NCI-H2196 treated with DMSO at 0.1 percent for 48 hours (cell line): Measurements from ENCODE around the gene EPHX1.
"Not testable (repeated sequence)": the region's sequence is repeated elsewhere in the genome, so short reads cannot be mapped to it uniquely, and the experiment has no call there.

Experiments
- DNase-seq: peaks from one replicate; lab custom pipeline; 2025; ENCODE audit not compliant: unreplicated experiment; lab: John Stamatoyannopoulos, UW

The EPHX1 gene

GRCh38 chr1:225880636-225881035 lies 70.7 kb downstream of the EPHX1 start:
- DNase-seq: no peak

DNA sequence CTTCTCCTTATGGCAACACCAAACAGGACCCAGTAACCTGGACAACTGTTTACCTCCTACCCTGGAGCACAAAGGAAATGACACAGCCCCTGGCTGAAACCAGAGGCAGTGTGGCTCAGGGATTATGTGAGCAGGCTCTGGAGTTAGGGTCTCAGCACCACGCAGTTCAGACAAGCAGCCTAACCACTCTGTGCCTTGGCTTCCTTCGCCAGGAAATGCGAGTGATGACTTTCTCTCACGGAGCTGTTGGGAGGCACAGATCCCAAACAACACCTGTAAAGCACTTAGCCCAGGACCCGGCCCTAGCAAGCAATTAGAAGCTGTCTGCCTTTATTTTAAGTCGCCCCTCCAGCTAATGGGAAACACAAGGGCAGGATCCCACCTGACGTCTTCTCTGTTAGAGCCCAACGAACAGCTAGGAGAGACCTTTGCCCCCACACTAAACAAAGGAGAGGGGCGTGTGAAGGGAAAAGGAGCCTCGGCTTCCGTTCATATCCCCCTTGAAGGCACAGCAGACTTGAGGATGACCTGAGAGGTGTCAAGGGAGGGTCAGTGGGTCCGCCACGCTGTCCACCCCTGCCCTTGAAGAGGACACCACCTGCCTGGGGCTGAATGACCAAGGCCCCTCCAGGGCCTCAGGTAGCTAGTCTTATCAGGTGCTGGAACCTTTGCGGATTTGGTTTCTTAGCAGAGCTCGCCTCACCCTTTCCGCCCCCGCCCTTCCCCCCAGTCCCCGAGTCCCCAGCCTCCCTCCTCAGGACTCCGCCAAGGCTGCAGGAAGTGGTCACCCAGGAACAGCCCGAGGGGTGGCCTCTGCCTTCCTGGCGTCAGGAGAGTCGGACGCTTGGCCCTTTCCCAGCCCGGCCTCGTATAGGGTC lies 71.4 kb downstream of the EPHX1 start:
- no peak for DNase-seq

DNA sequence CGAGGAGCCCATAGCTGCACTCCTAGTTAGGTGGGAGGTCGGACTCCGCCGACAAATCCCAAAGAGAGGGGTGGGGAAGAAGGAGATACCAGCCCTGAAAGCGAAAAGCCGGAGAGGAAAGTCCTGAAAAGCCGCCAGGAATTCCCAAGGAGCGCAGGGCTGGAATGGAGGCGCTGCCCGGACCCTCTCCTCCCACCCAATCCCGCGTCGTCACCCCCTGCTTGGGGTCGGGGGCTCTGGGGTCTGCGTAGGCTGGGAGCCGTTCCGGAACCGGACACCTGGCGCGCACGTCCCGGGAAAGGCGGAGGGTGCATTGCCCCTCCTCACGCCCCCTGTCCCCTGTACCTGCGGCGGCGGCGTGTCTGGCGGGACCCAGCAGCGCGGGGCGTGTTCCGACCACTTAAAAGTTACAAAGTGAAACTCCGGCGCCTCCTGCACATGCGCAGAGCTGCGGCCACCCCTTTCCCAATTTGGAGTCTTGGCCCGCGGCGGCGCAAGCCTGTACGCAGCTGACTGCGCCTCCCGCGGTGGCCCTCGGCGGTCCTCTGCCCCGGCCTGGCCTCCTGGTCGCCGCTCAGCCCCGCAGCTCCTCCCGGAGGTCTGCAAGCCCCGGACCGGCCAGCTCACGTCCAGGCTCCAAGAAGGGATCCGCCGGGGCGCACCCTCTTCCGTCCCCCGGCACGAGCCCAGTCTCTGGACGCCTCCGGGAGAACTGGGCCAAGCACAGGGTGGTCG lies 72.2 kb downstream of the EPHX1 start, which contains the start of gene TMEM63A:
Gene TMEM63A (minus strand): TSS at position 422 of the 735 bp plus-strand sequence. CDS start 4,800 bp downstream, outside the sequence.
- peak; percentile 47 for DNase-seq

DNA sequence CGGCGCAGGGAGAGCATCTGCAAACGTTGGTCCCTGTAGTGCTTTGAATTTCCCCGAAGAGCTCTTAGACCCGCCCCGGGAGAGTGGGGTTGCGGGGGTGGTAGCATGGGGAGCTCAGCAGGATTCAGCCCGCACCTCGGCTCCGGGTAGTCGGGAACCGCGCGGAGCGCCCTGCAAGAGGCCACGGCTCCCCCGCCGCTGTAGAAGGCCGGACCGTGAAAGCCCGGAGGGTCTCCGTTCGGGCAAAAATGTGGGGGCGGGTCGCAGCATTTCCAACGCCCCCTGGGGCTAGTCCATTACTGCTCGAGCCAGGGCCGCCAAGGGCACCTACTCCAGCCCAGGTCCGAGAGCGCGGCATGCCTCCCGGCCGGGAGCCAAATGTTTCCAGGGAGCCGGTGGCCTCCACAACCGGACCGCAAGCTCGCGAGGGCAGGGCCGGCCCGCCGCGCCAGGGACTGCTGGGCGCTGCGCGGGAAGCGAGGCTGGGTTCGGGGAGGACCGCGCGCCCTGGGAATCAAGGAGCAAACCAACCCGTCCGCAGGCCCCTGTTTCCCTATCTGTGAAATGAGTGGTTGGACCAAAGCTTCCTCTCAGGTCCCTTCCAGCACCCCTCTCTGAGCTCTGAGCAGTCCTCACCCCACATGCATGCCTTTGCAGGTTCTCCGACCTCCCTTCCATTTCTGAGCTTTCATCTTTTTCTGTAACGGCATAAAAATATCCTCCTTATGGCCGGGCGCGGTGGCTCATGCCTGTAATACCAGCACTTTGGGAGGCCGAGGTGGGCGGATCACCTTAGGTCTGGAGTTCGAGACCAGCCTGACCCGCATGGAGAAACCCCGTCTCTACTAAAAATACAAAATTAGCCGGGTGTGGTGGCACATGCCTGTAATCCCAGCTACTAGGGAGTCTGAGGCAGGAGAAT lies 73.0 kb downstream of the EPHX1 start:
- DNase-seq: no peak

- DNase-seq: no peak
Measured at GRCh38 chr1:225883616-225884265, 73.8 kb downstream of the EPHX1 start.

- DNase-seq: no peak
Measured at GRCh38 chr1:225885336-225885735, 75.4 kb downstream of the EPHX1 start.

DNA sequence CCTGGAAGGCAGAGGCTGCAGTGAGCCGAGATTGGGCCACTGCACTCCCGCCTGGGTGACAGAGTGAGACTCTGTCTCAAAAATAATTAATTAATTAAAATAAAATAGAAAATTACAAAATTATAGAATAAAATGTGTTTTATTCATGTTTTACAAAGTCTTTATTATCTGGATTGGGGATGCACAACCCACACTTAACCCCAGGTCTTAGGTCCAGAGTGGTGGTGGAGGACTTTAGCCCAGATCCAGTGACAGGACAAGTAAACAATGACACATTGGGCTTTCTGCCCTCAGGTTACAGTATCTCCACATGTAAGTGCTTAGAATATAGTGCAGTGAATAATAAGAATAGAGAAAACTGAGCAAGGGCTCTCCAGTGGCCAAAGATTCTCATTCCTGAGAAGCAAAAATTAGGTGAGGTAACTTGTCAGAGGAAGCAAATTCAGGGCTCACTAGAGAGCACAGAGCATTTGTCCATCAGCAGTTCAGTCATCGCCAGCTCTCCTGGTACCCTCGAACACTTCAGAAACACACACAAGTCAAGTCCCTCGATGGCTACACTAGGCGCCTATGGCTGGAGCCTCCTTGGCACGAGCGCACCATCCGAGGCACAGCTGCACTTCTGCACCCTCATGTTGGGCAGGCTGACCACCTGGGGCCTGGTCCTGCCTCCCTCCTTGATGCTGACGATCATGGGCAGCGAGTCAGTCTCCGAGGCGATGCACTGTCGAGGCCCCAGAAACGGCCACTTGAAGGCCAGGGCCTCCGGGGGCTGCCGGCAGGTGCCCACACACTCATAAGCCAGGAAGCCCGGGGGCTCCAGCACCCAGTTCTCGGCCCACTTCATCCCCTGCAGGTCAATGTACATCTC lies 76.5 kb downstream of the EPHX1 start:
- no peak for DNase-seq

DNA sequence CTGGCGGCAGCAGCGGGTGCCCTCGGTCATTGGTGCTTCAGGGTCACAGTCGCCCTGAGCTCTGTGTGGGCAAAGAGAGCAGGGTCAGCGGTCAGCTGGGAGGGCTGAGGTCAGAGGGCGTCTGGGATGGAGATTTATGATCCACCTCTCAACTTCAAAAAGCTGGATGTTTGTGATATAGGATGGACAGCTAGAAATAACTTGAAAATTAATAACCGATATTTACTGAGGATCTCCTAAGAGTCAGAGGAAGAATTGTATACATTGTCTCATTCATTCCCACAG lies 77.0 kb downstream of the EPHX1 start:
- DNase-seq: no peak

DNA sequence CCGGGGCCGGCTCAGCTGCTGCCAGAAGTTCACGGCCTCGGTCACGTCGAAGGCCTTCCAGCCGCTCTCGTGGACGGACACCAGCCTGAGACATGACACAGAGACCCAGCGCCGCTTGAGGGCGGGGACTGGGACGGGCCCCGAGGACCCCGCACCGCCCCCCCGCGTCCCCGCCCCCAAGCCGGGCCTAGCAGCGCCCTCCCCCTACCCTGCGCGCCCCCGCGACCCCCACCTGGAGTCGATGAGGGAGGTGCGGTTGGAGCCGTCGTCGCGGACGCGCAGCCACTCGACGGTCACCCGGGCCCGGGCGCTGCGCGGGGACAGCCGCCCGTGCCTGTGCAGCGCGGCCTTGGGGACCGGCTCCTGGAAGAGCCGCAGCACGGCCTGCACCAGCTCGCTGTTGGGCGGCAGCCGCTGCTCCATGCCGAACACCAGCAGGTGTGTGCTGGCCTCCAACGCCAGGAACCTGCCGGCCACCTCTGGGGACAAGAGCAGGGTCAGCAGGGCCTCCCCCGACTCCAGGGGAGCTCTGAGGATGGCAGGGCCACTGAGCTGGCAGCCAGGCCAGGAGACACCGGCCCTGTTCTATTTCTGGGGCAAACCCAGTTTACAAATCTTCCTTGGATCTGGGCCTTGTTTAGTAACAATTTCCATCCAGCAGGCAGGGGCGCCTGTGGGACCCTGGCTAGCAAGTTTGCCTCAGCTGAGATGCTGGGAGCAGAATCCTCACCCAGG lies 77.8 kb downstream of the EPHX1 start:
- not testable (repeated sequence) for DNase-seq

DNA sequence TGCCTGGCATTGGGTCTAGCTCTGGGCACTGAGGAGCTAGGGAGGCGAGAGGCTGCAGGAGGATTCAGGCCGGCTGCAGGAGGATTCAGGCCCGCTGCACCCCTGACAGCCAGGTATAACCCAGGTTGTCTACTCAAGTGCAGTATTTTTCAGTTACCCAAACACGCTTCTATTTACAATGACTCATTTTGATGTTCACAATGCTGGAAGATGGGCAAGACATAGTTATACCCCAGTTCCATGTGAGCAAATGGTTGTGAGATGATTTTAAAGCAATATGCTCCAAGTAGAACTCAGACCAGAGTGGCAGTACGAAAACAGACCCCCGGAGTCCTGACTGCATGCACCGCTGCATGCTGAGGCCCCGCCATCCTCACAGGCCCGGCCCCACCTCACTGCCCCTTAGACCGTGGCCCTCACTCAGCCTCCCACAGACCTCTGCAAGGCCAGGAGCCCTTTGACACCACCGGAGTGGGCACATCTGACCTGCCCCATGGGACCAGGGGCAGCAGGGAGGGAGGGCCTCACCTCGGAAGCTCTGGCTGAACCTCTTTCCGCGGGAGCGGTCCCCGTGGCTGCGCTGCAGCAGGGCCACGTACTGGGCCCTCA lies 78.5 kb downstream of the EPHX1 start:
- DNase-seq: no peak

- DNase-seq: no peak
Measured at GRCh38 chr1:225888898-225889601, 79.1 kb downstream of the EPHX1 start, which contains the start of gene LEFTY1. TSS of gene LEFTY1 (minus strand) at chr1:225889146. CDS start at chr1:225889066, 80 bp downstream.

GRCh38 chr1:225889743-225890142 lies 79.8 kb downstream of the EPHX1 start:
- no peak for DNase-seq

GRCh38 chr1:225890346-225891228 lies 80.7 kb downstream of the EPHX1 start:
- no peak for DNase-seq

- no peak for DNase-seq
Measured at GRCh38 chr1:225891229-225891972, 81.5 kb downstream of the EPHX1 start.

GRCh38 chr1:225892307-225892706 lies 82.4 kb downstream of the EPHX1 start:
- no peak for DNase-seq
